Jurkat, Clone E6-1 (cell line): ENCODE results near the gene APBA1.

ENCODE experiments used
- DNase-seq: peaks from one replicate; pipeline ENCODE4 v3.0.0-alpha.2; 2011; ENCODE audit warnings: low read depth, low spot score
- H3K4me3 ChIP-seq: 2 replicates; pipeline ENCODE4 v1.5.1; 2011; ENCODE audit warnings: mild to moderate bottlenecking, low read length, control low read depth, moderate library complexity

Gene APBA1

GRCh38 chr9:69499959-69500358 is 172.2 kb downstream of the APBA1 start:
- no peak overlapping the region for H3K4me3 ChIP-seq
- DNase-seq: no peak

GRCh38 chr9:69499407-69499806 is 172.8 kb downstream of the APBA1 start:
- no peak overlapping the region for H3K4me3 ChIP-seq
- no peak for DNase-seq

- no peak for DNase-seq
- no peak overlapping the region for H3K4me3 ChIP-seq
Measured at GRCh38 chr9:69498470-69498869, 173.7 kb downstream of the APBA1 start.

GRCh38 chr9:69497816-69498215 is 174.4 kb downstream of the APBA1 start:
- DNase-seq: no peak
- no peak overlapping the region for H3K4me3 ChIP-seq

GRCh38 chr9:69496846-69497450 is 175.2 kb downstream of the APBA1 start:
- no peak overlapping the region for H3K4me3 ChIP-seq
- no peak for DNase-seq

- no peak overlapping the region for H3K4me3 ChIP-seq
- DNase-seq: no peak
Measured at GRCh38 chr9:69495296-69495695, 176.9 kb downstream of the APBA1 start.

- H3K4me3 ChIP-seq: no peak overlapping the region
- no peak for DNase-seq
Measured at GRCh38 chr9:69494763-69495162, 177.4 kb downstream of the APBA1 start.

GRCh38 chr9:69494208-69494607 is 178.0 kb downstream of the APBA1 start:
- DNase-seq: no peak
- H3K4me3 ChIP-seq: no peak overlapping the region

- H3K4me3 ChIP-seq: no peak overlapping the region
Measured at GRCh38 chr9:69486498-69486897, 185.7 kb downstream of the APBA1 start.

GRCh38 chr9:69485466-69485865 is 186.7 kb downstream of the APBA1 start:
- DNase-seq: no peak
- H3K4me3 ChIP-seq: no peak overlapping the region

More at GRCh38 chr9:69486498-69486897, 185.7 kb downstream of the APBA1 start:
- DNase-seq: no peak

GRCh38 chr9:69483886-69484422 is 188.2 kb downstream of the APBA1 start:
- no peak for DNase-seq
- H3K4me3 ChIP-seq: no peak overlapping the region

GRCh38 chr9:69476797-69477196 is 195.4 kb downstream of the APBA1 start:
- H3K4me3 ChIP-seq: no peak overlapping the region

GRCh38 chr9:69476016-69476415 is 196.2 kb downstream of the APBA1 start:
- no peak overlapping the region; the same call in 1 of the 2 replicates for H3K4me3 ChIP-seq
- DNase-seq: peak; percentile 92

More at GRCh38 chr9:69476797-69477196, 195.4 kb downstream of the APBA1 start:
- DNase-seq: no peak

GRCh38 chr9:69474821-69475220 is 197.3 kb downstream of the APBA1 start:
- peak overlapping the region; percentile 9; the same call in 1 of the 2 replicates for H3K4me3 ChIP-seq
- DNase-seq: peak; percentile 63

- no peak for DNase-seq
- H3K4me3 ChIP-seq: no peak overlapping the region
Measured at GRCh38 chr9:69472101-69472620, 200.0 kb downstream of the APBA1 start.

- no peak for DNase-seq
- H3K4me3 ChIP-seq: no peak overlapping the region
Measured at GRCh38 chr9:69471433-69471832, 200.7 kb downstream of the APBA1 start.

- DNase-seq: no peak
- H3K4me3 ChIP-seq: no peak overlapping the region
Measured at GRCh38 chr9:69470186-69470977, 201.8 kb downstream of the APBA1 start.

GRCh38 chr9:69469136-69469535 is 203.0 kb downstream of the APBA1 start:
- H3K4me3 ChIP-seq: no peak overlapping the region
- peak; percentile 30 for DNase-seq

GRCh38 chr9:69468380-69468779 is 203.8 kb downstream of the APBA1 start:
- no peak for DNase-seq
- H3K4me3 ChIP-seq: no peak overlapping the region

GRCh38 chr9:69466151-69466550 is 206.0 kb downstream of the APBA1 start:
- no peak for DNase-seq
- no peak overlapping the region for H3K4me3 ChIP-seq
